Neutrophil (primary cell): Measurements from ENCODE around the gene FN1.

Experiments
- H3K27ac ChIP-seq: fragments of 200-600 bp; sonication (generic); 2 replicates; pipeline ENCODE4 v1.5.1; 2016; ENCODE audit warnings: mild to moderate bottlenecking, moderate library complexity
- H3K27me3 ChIP-seq: fragments of 200-600 bp; sonication (generic); 2 replicates; pipeline ENCODE4 v1.6.0; 2016; ENCODE audit warnings: mild to moderate bottlenecking
- H3K36me3 ChIP-seq: fragments of 200-600 bp; sonication (generic); 2 replicates; pipeline ENCODE4 v1.5.1; 2017
- H3K4me1 ChIP-seq, 2 experiments: fragments of 200-600 bp in 1 of 2; sonication (generic) in 1 of 2; 1 replicate in 1 of 2; 2 replicates in 1 of 2; pipeline versions ENCODE4 v1.5.1 to v1.6.1; 2013 to 2016; ENCODE audit warnings: low read depth in 1 of 2, low read length in 1 of 2, mild to moderate bottlenecking in 1 of 2, moderate library complexity in 1 of 2; ENCODE audit not compliant: control insufficient read depth in 1 of 2, insufficient read depth in 1 of 2
- H3K4me3 ChIP-seq, 2 experiments: fragments of 200-600 bp in 1 of 2; sonication (generic) in 1 of 2; 1 replicate in 1 of 2; 2 replicates in 1 of 2; pipeline ENCODE4 v1.5.1; 2013 to 2016; ENCODE audit warnings: low read depth in 1 of 2, low read length in 1 of 2, mild to moderate bottlenecking in 1 of 2, moderate library complexity in 1 of 2
- H3K9me3 ChIP-seq: fragments of 200-600 bp; sonication (generic); 2 replicates; pipeline ENCODE4 v1.5.1; 2016
- TF ChIP-seq, protein P1 (sequence below): fragments of 200-600 bp; sonication (generic); IDR thresholded peaks from 2 replicates; pipeline ENCODE4 v1.5.1; 2016; ENCODE audit warnings: antibody characterized with exemption

The FN1 gene

DNA sequence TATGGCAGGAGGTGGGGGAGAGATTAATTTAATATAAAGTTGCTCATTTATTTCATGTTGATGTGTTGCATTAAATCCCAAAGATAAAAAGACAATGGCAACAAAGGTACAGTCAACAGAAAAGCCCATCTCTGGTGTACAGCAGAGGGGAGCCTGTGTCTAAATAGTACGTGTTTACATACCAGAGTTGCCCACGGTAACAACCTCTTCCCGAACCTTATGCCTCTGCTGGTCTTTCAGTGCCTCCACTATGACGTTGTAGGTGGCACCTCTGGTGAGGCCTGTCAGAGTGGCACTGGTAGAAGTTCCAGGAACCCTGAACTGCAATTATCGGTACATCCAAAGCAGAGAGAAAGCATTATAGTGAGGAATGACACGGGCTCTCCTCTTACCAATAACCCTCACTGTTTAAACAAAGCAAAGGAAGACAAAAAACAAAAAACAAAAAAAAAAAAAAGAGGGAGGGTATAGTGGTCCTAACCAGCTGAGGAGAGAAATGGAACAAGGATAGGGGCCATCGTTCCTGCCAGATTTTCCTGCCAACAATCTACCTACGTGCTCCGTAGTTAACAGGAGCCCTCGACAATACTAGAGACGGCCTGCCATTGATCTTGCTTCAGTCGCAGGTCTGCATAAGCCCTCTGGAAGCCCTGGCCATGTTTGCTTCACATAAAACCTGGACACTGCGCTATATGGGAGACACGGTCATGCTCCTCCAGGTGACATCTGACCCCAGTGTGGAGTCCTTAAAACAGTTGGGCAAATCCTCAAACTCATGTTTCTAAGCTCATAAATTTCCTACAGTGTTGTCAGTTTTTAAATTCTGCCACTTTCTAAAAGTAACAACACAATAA is 65.5 kb downstream of the FN1 start:
- H3K27ac ChIP-seq = no peak overlapping the region
- H3K4me1 ChIP-seq = no peaks in the 10 kb centered on the region
- no peaks in the 10 kb centered on the region for H3K9me3 ChIP-seq
- H3K27me3 ChIP-seq = no peaks in the 10 kb centered on the region
- TF ChIP-seq, protein P1, sequence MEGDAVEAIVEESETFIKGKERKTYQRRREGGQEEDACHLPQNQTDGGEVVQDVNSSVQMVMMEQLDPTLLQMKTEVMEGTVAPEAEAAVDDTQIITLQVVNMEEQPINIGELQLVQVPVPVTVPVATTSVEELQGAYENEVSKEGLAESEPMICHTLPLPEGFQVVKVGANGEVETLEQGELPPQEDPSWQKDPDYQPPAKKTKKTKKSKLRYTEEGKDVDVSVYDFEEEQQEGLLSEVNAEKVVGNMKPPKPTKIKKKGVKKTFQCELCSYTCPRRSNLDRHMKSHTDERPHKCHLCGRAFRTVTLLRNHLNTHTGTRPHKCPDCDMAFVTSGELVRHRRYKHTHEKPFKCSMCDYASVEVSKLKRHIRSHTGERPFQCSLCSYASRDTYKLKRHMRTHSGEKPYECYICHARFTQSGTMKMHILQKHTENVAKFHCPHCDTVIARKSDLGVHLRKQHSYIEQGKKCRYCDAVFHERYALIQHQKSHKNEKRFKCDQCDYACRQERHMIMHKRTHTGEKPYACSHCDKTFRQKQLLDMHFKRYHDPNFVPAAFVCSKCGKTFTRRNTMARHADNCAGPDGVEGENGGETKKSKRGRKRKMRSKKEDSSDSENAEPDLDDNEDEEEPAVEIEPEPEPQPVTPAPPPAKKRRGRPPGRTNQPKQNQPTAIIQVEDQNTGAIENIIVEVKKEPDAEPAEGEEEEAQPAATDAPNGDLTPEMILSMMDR = no peak
- H3K4me3 ChIP-seq = no peak overlapping the region
- H3K36me3 ChIP-seq = no peaks in the 10 kb centered on the region

DNA sequence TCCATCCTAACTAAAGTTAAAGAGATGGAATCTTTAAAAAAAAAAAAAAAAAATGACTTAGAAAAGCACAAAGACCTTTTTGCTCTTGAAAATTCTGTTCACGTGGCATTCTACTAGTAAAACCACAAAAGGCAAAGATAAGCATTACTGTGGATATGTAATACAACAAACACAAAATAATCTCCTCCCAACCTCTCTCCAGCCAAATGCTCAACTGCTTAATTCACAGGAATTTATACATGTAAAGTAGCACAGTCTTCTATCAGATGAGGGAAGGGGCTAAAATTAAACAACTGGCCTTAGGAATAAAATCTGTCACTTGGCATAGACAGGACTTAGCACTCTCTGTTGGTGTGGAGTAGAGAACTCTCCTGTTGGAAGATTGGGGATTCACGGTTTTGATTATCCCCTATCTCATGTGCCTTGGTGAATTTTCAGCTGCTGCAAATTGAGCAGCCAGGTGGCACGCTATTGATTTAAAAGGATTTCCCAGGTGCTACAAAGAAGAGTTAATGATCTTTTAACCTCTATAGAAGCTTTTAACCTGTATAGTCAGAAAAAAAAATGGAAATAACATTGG is 66.6 kb downstream of the FN1 start:
- TF ChIP-seq, protein P1 = no peak
- H3K4me1 ChIP-seq = no peaks in the 10 kb centered on the region
- no peaks in the 10 kb centered on the region for H3K36me3 ChIP-seq
- H3K9me3 ChIP-seq = no peaks in the 10 kb centered on the region
- no peak overlapping the region for H3K27ac ChIP-seq
- H3K4me3 ChIP-seq = no peak overlapping the region
- H3K27me3 ChIP-seq = no peaks in the 10 kb centered on the region

DNA sequence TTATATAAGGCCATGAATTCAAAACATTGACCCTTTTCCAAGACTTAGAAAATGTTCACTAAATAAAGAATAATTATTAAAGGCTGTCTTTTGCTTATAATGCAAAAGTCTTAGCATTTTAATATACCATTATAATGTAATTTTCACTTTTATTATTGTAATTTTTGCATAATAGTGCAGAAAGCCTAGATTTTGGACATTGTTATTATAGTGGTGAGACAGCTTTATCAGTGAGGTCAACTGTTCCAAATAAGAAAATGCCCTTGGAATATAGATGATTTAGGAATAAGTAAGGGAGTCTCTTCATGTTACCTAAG is 67.4 kb downstream of the FN1 start:
- no peak overlapping the region for H3K4me3 ChIP-seq
- TF ChIP-seq, protein P1 = no peak
- H3K4me1 ChIP-seq = no peaks in the 10 kb centered on the region
- H3K36me3 ChIP-seq = no peaks in the 10 kb centered on the region
- no peak overlapping the region for H3K27ac ChIP-seq
- H3K9me3 ChIP-seq = no peaks in the 10 kb centered on the region
- no peaks in the 10 kb centered on the region for H3K27me3 ChIP-seq

DNA sequence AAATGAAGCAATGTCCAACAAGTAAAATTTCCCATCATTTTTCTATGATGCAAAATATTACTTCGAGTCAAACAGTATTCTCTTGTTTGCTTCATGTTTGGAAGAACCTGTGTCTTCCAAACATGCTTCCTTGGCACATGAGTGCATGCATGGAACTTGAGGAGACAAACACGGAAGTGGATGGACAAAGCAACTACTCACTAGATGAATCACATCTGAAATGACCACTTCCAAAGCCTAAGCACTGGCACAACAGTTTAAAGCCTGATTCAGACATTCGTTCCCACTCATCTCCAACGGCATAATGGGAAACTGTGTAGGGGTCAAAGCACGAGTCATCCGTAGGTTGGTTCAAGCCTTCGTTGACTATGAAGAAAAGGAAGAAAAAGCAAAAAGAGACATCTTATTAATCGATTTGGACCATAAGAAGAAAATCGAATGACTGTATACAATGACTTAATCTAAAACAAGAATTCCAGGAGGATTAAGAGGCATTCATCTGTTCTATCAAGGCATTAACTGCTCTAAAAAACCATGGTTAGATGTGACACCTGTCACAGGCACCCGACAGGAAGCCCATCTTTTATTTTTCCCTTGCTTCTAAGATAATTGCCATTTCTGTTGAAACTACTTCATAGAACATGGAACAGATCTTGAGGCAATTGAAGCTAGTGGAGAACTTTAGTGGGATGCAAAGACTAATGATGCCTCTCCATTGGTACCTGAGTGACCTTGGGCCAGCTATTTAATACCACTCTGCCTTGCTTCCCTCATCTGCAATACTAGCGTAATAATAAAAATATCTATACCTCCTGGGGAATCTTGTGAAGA is 68.0 kb downstream of the FN1 start:
- H3K4me1 ChIP-seq = no peaks in the 10 kb centered on the region
- no peaks in the 10 kb centered on the region for H3K36me3 ChIP-seq
- H3K27ac ChIP-seq = no peak overlapping the region
- no peak overlapping the region for H3K4me3 ChIP-seq
- TF ChIP-seq, protein P1 = no peak
- no peaks in the 10 kb centered on the region for H3K27me3 ChIP-seq
- H3K9me3 ChIP-seq = no peaks in the 10 kb centered on the region

DNA sequence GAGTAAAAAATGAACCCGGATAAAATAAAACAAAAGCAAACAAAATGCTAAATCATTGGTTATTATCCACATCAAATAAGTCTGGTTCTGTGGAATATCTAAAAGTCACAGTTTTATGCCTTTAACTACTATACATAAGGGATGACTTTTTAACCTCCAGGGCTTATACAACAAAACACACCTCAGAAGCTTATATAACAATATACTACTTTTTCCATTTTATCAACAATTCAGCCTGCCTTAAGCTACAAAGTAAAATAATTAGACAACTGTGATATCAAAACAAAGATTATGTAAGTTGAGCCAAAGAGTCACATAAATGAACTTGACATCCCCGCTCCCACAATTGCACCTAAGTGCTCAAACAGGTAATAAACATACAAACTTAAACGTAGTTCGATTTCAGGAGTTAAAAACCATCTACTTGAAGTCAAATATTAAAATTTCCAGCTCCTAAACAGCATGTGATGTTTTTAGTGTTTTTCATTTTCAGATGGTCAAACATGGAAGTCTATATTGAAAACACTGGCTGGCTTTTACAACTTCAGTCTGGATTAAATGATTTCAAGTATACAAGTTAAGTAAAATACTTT is 69.3 kb downstream of the FN1 start:
- Histone ChIP-seq H3K27me3 (no peaks in the 10 kb centered on the region), H3K9me3 (no peaks in the 10 kb centered on the region), H3K4me3 (no peak overlapping the region), H3K27ac (no peak overlapping the region), H3K36me3 (no peaks in the 10 kb centered on the region), H3K4me1 (no peaks in the 10 kb centered on the region)
- TF ChIP-seq, protein P1 = no peak
